Inferior parietal cortex (tissue), 1 donor: Measurements from ENCODE around the gene LCE1A.

Experiments
- DNase-seq: peaks from one replicate; pipeline ENCODE4 v3.0.0-alpha.2; 2016; ENCODE audit errors: extremely low spot score

Gene LCE1A

GRCh38 chr1:152827173-152827572 lies at the start of gene LCE1A:
TSS of gene LCE1A (plus strand) at chr1:152827473. CDS start at chr1:152827473, 0 bp downstream.
- no peak for DNase-seq

GRCh38 chr1:152777510-152778137 lies 49.6 kb upstream of the LCE1A start:
- no peak for DNase-seq

GRCh38 chr1:152783095-152783494 lies 44.2 kb upstream of the LCE1A start:
- DNase-seq: no peak

- DNase-seq: no peak
These were observed 41.2 kb upstream of the LCE1A start, which contains the start of gene LCE1E for GRCh38 chr1:152786077-152786476. TSS of gene LCE1E (plus strand) at chr1:152786257. CDS start at chr1:152787300, 1,043 bp downstream.

GRCh38 chr1:152795686-152796085 lies 31.6 kb upstream of the LCE1A start:
- DNase-seq: no peak

- no peak for DNase-seq
These were observed 30.9 kb upstream of the LCE1A start, which contains the start of gene LCE1D for GRCh38 chr1:152796421-152796820. TSS of gene LCE1D (plus strand) at chr1:152796721. CDS start at chr1:152797795, 1,074 bp downstream.

- no peak for DNase-seq
These were observed 25.9 kb upstream of the LCE1A start for GRCh38 chr1:152801333-152801732.

- no peak for DNase-seq
These were observed 20.7 kb upstream of the LCE1A start, which contains the start of gene LCE1C for GRCh38 chr1:152806576-152806975. TSS of gene LCE1C (minus strand) at chr1:152806651. CDS start at chr1:152805478, 1,173 bp downstream.

- no peak for DNase-seq
These were observed 16.2 kb upstream of the LCE1A start for GRCh38 chr1:152811050-152811449.

GRCh38 chr1:152811671-152812070 lies 15.6 kb upstream of the LCE1A start, which contains the start of gene LCE1B:
TSS of gene LCE1B (plus strand) at chr1:152811971. CDS start at chr1:152812447, 476 bp downstream.
- peak; percentile 0 for DNase-seq

- no peak for DNase-seq
These were observed 10.0 kb upstream of the LCE1A start for GRCh38 chr1:152817309-152817708.

- no peak for DNase-seq
These were observed 4.0 kb upstream of the LCE1A start for GRCh38 chr1:152823294-152823693.

- DNase-seq: no peak
These were observed 2.3 kb upstream of the LCE1A start for GRCh38 chr1:152824964-152825363.

GRCh38 chr1:152836870-152837269 lies 9.6 kb downstream of the LCE1A start:
- DNase-seq: no peak

- no peak for DNase-seq
These were observed 15.3 kb downstream of the LCE1A start, which contains the start of gene LCE6A for GRCh38 chr1:152842556-152842955. TSS of gene LCE6A (plus strand) at chr1:152842856. CDS start at chr1:152843521, 665 bp downstream.

- DNase-seq: no peak
These were observed 28.4 kb downstream of the LCE1A start for GRCh38 chr1:152855661-152856060.

- no peak for DNase-seq
These were observed 30.8 kb downstream of the LCE1A start for GRCh38 chr1:152858062-152858461.

GRCh38 chr1:152859696-152860095 lies 32.4 kb downstream of the LCE1A start, which contains the start of gene LCE7A:
TSS of gene LCE7A (plus strand) at chr1:152859996. CDS start at chr1:152860698, 702 bp downstream.
- no peak for DNase-seq

GRCh38 chr1:152860129-152860528 lies 32.9 kb downstream of the LCE1A start:
- DNase-seq: no peak

- no peak for DNase-seq
These were observed 34.1 kb downstream of the LCE1A start for GRCh38 chr1:152861374-152861773.

- DNase-seq: no peak
These were observed 37.2 kb downstream of the LCE1A start for GRCh38 chr1:152864443-152864842.

- no peak for DNase-seq
These were observed 39.0 kb downstream of the LCE1A start for GRCh38 chr1:152866321-152866720.

GRCh38 chr1:152869808-152870419 lies 42.6 kb downstream of the LCE1A start:
- peak; percentile 76 for DNase-seq
